ENCODE measurements around the gene TMEM156.

Gene TMEM156

GRCh38 chr4:38979081-38979480, 53.1 kb downstream of the TMEM156 start:
- H3K27ac ChIP-seq, result no peak overlapping the region
- H3K4me1 ChIP-seq (ENCODE audit: control insufficient read depth in 1 of 2, insufficient read depth in 1 of 2, low read depth in 1 of 2, low read length in 1 of 2), result peaks cover 0 to 4% of the 10 kb centered on the region in 2 experiments
- H3K4me3 ChIP-seq (ENCODE audit: low read depth in 1 of 2, low read length in 1 of 2), result no peak overlapping the region
- TF ChIP-seq, protein P1, sequence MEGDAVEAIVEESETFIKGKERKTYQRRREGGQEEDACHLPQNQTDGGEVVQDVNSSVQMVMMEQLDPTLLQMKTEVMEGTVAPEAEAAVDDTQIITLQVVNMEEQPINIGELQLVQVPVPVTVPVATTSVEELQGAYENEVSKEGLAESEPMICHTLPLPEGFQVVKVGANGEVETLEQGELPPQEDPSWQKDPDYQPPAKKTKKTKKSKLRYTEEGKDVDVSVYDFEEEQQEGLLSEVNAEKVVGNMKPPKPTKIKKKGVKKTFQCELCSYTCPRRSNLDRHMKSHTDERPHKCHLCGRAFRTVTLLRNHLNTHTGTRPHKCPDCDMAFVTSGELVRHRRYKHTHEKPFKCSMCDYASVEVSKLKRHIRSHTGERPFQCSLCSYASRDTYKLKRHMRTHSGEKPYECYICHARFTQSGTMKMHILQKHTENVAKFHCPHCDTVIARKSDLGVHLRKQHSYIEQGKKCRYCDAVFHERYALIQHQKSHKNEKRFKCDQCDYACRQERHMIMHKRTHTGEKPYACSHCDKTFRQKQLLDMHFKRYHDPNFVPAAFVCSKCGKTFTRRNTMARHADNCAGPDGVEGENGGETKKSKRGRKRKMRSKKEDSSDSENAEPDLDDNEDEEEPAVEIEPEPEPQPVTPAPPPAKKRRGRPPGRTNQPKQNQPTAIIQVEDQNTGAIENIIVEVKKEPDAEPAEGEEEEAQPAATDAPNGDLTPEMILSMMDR (IDR thresholded peaks at IDR 0.05), result no peak
- H3K27me3 ChIP-seq, result no peaks in the 10 kb centered on the region
- no peaks in the 10 kb centered on the region for H3K36me3 ChIP-seq
- no peaks in the 10 kb centered on the region for H3K9me3 ChIP-seq

GRCh38 chr4:38976308-38976707, 55.9 kb downstream of the TMEM156 start:
- Histone ChIP-seq H3K27ac (no peak overlapping the region), H3K4me1 (ENCODE audit: control insufficient read depth in 1 of 2, insufficient read depth in 1 of 2, low read depth in 1 of 2, low read length in 1 of 2) (peaks cover 0 to 4% of the 10 kb centered on the region in 2 experiments), H3K27me3 (no peaks in the 10 kb centered on the region), H3K9me3 (no peaks in the 10 kb centered on the region), H3K4me3 (ENCODE audit: low read depth in 1 of 2, low read length in 1 of 2) (no peak overlapping the region), H3K36me3 (no peaks in the 10 kb centered on the region)
- TF ChIP-seq, protein P1 (IDR thresholded peaks at IDR 0.05), result no peak

DNA sequence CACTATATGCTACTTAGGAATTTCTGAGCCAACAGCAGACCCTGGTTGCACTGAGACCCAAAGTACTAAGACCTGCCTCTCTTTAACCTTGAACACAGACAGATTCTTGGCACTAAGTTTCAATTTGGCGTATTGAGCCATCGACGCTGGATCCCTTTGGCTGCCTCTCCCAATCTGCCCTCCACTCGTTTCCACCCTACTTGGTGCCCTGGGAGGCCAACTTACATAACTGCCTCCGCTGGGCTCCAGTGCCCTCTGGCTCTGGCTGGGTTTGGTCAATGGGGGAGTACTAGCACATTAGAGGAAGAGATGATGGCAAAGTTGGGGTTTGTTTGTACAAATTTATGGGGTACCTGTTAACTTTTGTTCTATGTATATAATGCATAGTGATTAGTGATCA, 63.5 kb downstream of the TMEM156 start:
- no peak overlapping the region for H3K4me3 ChIP-seq (ENCODE audit: low read depth in 1 of 2, low read length in 1 of 2)
- no peaks in the 10 kb centered on the region for H3K27me3 ChIP-seq
- H3K9me3 ChIP-seq, result no peaks in the 10 kb centered on the region
- H3K4me1 ChIP-seq (ENCODE audit: control insufficient read depth in 1 of 2, insufficient read depth in 1 of 2, low read depth in 1 of 2, low read length in 1 of 2), result no peaks in the 10 kb centered on the region
- no peaks in the 10 kb centered on the region for H3K36me3 ChIP-seq
- no peak overlapping the region for H3K27ac ChIP-seq
- TF ChIP-seq, protein P1 (IDR thresholded peaks at IDR 0.05), result no peak

- TF ChIP-seq, protein P1 (IDR thresholded peaks at IDR 0.05), result no peak
- Histone ChIP-seq H3K36me3 (no peaks in the 10 kb centered on the region), H3K9me3 (no peaks in the 10 kb centered on the region), H3K4me1 (ENCODE audit: control insufficient read depth in 1 of 2, insufficient read depth in 1 of 2, low read depth in 1 of 2, low read length in 1 of 2) (no peaks in the 10 kb centered on the region), H3K27me3 (no peaks in the 10 kb centered on the region), H3K27ac (no peak overlapping the region), H3K4me3 (ENCODE audit: low read depth in 1 of 2, low read length in 1 of 2) (no peak overlapping the region)
Measured at GRCh38 chr4:38967260-38968095, 64.7 kb downstream of the TMEM156 start.

- TF ChIP-seq, protein P1 (IDR thresholded peaks at IDR 0.05), result no peak
- H3K36me3 ChIP-seq, result no peaks in the 10 kb centered on the region
- H3K27me3 ChIP-seq, result no peaks in the 10 kb centered on the region
- no peaks in the 10 kb centered on the region for H3K9me3 ChIP-seq
- H3K27ac ChIP-seq, result no peak overlapping the region
- H3K4me1 ChIP-seq (ENCODE audit: control insufficient read depth in 1 of 2, insufficient read depth in 1 of 2, low read depth in 1 of 2, low read length in 1 of 2), result no peaks in the 10 kb centered on the region
- no peak overlapping the region for H3K4me3 ChIP-seq (ENCODE audit: low read depth in 1 of 2, low read length in 1 of 2)
Measured at GRCh38 chr4:38965866-38966265, 66.3 kb downstream of the TMEM156 start.
